ENCODE measurements around the gene PLXNA4. TPM values are rescaled to one million over a fixed set of nuclear protein-coding genes. Genes with fewer than 3 reads are reported as not detected.

PLXNA4 gene
- polyA plus RNA-seq, 1 donor (not counting 4 experiments of a cell fraction or from before 2014, with no cell fraction given), result 0.01 TPM

- H3K36me3 ChIP-seq (ENCODE audit: control insufficient read depth in 2 of 2, extremely low read depth in 1 of 2, insufficient read depth in 2 of 2, low read length in 2 of 2), result no peaks in the 10 kb centered on the region
- H3K27ac ChIP-seq (ENCODE audit: control insufficient read depth, insufficient read depth, low read length), result no peak overlapping the region
- H4K20me1 ChIP-seq (ENCODE audit: control insufficient read depth, extremely low read depth, insufficient read depth, low read length), result no peaks in the 10 kb centered on the region
- peaks cover 21% of the 10 kb centered on the region for H3K27me3 ChIP-seq (ENCODE audit: control insufficient read depth, extremely low read depth, insufficient read depth, low read length)
- H2AFZ ChIP-seq (ENCODE audit: control insufficient read depth, low read length), result no peak overlapping the region
- no peaks in the 10 kb centered on the region for H3K4me1 ChIP-seq (ENCODE audit: control insufficient read depth, extremely low read depth, insufficient read depth, low read length)
- no peaks in the 10 kb centered on the region for H3K79me2 ChIP-seq (ENCODE audit: control insufficient read depth, insufficient read depth, low read length)
- DNase-seq (ENCODE audit: low read depth, low spot score), result no peak
- no peak overlapping the region for H3K4me3 ChIP-seq (ENCODE audit: control insufficient read depth in 2 of 3, extremely low read depth in 1 of 3, insufficient read depth in 2 of 3, low read depth in 1 of 3, low read length in 3 of 3)
- H3K9me1 ChIP-seq (ENCODE audit: control insufficient read depth, extremely low read depth, insufficient read depth, low read length), result no peaks in the 10 kb centered on the region
- no peak overlapping the region for H3K4me2 ChIP-seq (ENCODE audit: control insufficient read depth, extremely low read depth, insufficient read depth, low read depth, low read length)
- no peak overlapping the region for H3K9ac ChIP-seq (ENCODE audit: control insufficient read depth, extremely low read depth, insufficient read depth, low read length)
- FAIRE-seq, result no peak
- no peaks in the 10 kb centered on the region for H3K9me3 ChIP-seq (ENCODE audit: control insufficient read depth, low read depth, low read length)
- dilution Hi-C loops (cut with MboI; ENCODE audit: extremely low pct_ligation_motif_present, low sequenced_read_pairs), result no loop called here
- TF ChIP-seq EZH2 (IDR thresholded peaks at IDR 0.05; ENCODE audit: low read length), result no peak
- no peak for TF ChIP-seq CTCF (optimal IDR thresholded peaks at IDR 0.05 in 1 of 3, IDR thresholded peaks at IDR 0.05 in 1 of 3, conservative IDR thresholded peaks at IDR 0.05 in 1 of 3; ENCODE audit: extremely low read depth in 1 of 3, insufficient read depth in 2 of 3, low read length in 3 of 3)
Measured at GRCh38 chr7:132437730-132438129, 138.5 kb downstream of the PLXNA4 start.

- Histone ChIP-seq H3K9me3 (ENCODE audit: control insufficient read depth, low read depth, low read length) (no peaks in the 10 kb centered on the region), H2AFZ (ENCODE audit: control insufficient read depth, low read length) (no peak overlapping the region), H3K79me2 (ENCODE audit: control insufficient read depth, insufficient read depth, low read length) (no peaks in the 10 kb centered on the region), H4K20me1 (ENCODE audit: control insufficient read depth, extremely low read depth, insufficient read depth, low read length) (no peaks in the 10 kb centered on the region), H3K4me1 (ENCODE audit: control insufficient read depth, extremely low read depth, insufficient read depth, low read length) (peaks cover 3% of the 10 kb centered on the region), H3K27ac (ENCODE audit: control insufficient read depth, insufficient read depth, low read length) (no peak overlapping the region), H3K27me3 (ENCODE audit: control insufficient read depth, extremely low read depth, insufficient read depth, low read length) (peaks cover 21% of the 10 kb centered on the region), H3K9me1 (ENCODE audit: control insufficient read depth, extremely low read depth, insufficient read depth, low read length) (no peaks in the 10 kb centered on the region), H3K36me3 (ENCODE audit: control insufficient read depth in 2 of 2, extremely low read depth in 1 of 2, insufficient read depth in 2 of 2, low read length in 2 of 2) (no peaks in the 10 kb centered on the region), H3K4me3 (ENCODE audit: control insufficient read depth in 2 of 3, extremely low read depth in 1 of 3, insufficient read depth in 2 of 3, low read depth in 1 of 3, low read length in 3 of 3) (no peak overlapping the region), H3K4me2 (ENCODE audit: control insufficient read depth, extremely low read depth, insufficient read depth, low read depth, low read length) (no peak overlapping the region), H3K9ac (ENCODE audit: control insufficient read depth, extremely low read depth, insufficient read depth, low read length) (no peak overlapping the region)
- TF ChIP-seq CTCF (optimal IDR thresholded peaks at IDR 0.05 in 1 of 3, IDR thresholded peaks at IDR 0.05 in 1 of 3, conservative IDR thresholded peaks at IDR 0.05 in 1 of 3; ENCODE audit: extremely low read depth in 1 of 3, insufficient read depth in 2 of 3, low read length in 3 of 3) (no peak), EZH2 (IDR thresholded peaks at IDR 0.05; ENCODE audit: low read length) (no peak)
- no peak for FAIRE-seq
- no peak for DNase-seq (ENCODE audit: low read depth, low spot score)
- dilution Hi-C loops (cut with MboI; ENCODE audit: extremely low pct_ligation_motif_present, low sequenced_read_pairs), result no loop called here
Measured at GRCh38 chr7:132436121-132436520, 140.1 kb downstream of the PLXNA4 start.

Measured in keratinocyte (primary cell).